Stimulated activated naive CD4-positive, alpha-beta T cell treated with Interleukin-2 at 50 U/mL for 16 hours (primary cell): ENCODE measurements around the gene TMEM91.
"Not testable (repeated sequence)": the region's sequence is repeated elsewhere in the genome, so short reads cannot be mapped to it uniquely, and the experiment has no call there.

Experiments used
- DNase-seq: peaks from one replicate; lab custom pipeline; 2025; lab: John Stamatoyannopoulos, UW

Gene TMEM91

DNA sequence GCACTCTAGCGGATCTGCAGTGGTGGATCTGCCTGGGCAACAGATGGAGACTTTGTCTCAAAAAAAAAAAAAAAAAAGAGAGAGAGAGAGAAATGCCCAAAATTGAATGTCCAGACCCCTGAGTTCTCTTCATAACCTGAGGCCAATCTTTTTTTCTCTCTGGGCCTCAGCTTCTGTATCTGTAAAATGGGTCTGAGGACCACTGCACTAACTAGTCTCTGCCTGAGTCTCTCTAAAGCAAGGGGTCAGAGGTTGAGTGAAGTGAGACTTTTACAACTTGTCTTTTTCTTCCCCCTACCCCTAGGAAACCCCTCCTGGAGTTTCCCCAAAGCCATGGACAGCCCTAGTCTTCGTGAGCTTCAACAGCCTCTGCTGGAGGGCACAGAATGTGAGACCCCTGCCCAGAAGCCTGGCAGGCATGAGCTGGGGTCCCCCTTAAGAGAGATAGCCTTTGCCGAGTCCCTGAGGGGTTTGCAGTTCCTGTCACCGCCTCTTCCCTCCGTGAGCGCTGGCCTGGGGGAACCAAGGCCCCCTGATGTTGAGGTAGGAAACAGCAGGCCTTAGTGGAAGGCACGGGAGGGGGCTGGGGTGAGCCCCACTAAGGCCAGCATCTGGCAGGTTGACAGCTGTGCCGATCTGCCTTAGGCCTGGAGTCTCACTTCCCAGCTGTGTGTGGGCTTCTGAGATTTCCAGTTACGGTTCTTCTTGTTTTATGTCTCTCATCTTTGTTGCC is 1.8 kb downstream of the TMEM91 start:
- DNase-seq = no peak

GRCh38 chr19:41381536-41381935 is 5.2 kb downstream of the TMEM91 start:
- DNase-seq = not testable (repeated sequence)

GRCh38 chr19:41384351-41384750 is 8.0 kb downstream of the TMEM91 start:
- DNase-seq = no peak

DNA sequence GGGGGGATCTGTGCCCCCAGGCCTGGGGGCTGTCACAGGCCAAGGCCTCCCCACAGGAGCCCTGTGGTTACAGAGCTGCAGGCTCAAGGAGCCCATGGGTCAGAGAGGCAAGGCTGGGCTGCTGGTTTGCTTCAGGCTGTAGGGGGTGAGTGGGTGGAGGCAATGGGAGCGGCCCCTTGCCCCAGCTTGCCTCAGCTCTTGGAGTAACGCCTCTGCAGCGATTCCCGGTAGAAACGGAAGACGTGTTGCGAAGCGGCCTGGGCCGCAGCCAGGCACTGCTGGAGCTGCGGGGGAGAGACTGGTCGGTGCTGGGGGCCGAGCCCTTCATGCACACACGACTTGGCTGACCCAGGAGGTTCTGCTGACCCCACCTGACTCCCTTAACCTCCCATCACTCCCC is 10.1 kb downstream of the TMEM91 start:
- DNase-seq = no peak

GRCh38 chr19:41391618-41392017 is 15.3 kb downstream of the TMEM91 start:
- DNase-seq = no peak

- no peak for DNase-seq
Observed at GRCh38 chr19:41392775-41393174, 16.4 kb downstream of the TMEM91 start.

GRCh38 chr19:41395355-41395754 is 19.0 kb downstream of the TMEM91 start:
- no peak for DNase-seq

DNA sequence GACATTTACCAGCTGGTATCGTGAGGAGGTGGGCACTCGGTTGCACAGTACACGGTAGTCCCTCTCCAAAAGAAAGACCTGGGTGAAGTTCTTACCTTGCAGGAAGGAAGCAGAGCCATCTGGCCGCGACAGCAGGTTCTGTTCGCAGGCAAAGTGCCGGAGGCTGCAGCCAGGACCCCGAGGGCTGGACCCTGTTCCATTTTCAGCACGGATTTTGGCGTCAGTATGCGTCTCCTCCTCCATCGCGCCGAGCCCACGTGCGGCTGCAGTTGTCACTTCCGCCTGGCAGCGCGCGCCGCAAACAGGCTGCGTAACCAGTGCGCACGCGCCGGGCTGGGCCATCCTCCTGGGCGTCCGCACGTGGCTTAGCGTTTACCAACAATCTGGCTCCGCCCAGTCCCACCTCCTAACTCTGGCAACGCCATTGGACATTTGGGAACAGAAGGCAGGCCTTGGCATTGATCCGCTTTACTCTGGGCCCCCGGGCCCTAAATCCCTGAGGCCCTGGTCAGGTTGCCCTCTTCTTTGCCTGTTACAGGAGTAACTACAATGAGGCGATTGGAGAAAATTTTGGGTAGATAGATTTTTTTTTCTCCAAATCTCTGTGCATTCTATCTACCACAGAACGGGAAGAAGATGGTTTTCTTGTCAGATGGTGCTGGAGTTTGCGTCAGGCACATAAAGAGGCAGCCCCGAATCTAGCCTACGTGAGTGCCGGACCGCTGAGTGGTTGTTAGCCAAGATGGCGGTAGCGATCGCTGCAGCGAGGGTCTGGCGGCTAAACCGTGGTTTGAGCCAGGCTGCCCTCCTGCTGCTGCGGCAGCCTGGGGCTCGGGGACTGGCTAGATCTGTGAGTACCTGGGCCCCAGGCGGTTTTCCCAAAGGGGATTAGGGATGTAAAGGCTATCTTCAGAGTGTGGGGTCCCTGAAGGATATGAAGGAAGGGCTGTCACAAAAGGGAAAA is 21.0 kb downstream of the TMEM91 start, which contains the start of the genes BCKDHA and EXOSC5:
Gene BCKDHA, plus strand, starts transcription at position 733 of the 964 bp plus-strand sequence. Its CDS starts 10 bp downstream, at position 743.
Gene EXOSC5, minus strand, starts transcription at position 274 of the 964 bp plus-strand sequence. Its CDS starts 31 bp downstream, at position 243.
- DNase-seq = peak; percentile 99

DNA sequence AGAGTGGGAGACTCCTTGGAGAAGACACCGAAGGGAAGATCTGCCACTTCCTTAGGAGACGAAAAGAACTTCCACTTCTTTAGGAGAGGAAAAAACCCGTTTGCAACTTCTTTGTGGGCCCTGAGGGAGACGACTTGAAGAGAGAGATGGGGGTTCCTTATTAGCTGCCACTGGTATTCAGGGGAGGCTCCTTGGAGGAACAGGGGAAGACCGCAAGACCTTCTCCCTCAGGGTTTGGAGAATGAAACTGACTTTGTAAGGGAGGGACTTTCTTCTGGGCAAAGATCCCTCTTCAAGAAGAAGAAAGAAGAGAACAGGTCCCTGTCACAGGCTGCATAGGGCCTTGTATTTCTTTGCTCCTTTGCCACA is 21.7 kb downstream of the TMEM91 start:
- no peak for DNase-seq

DNA sequence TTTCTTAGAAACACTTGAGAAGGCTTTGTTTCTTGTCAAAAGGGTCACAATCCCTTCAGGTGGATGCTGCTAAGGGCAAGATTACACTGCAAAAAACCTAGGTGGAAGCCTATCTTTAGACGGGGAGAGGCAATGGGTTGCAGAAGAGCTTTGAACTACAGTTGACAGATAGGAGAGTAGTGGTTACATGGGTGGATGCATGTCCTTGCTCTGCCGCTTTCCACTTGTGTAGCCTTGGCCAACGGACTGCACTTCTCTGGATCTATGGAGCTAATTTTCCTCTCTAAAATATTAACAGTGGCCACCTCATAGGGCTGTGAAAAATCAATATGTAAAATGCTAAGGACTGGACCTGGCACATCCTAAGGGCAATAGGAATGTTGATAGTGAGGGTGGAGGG is 22.3 kb downstream of the TMEM91 start:
- no peak for DNase-seq

- DNase-seq = no peak
Observed at GRCh38 chr19:41399091-41399490, 22.8 kb downstream of the TMEM91 start.

DNA sequence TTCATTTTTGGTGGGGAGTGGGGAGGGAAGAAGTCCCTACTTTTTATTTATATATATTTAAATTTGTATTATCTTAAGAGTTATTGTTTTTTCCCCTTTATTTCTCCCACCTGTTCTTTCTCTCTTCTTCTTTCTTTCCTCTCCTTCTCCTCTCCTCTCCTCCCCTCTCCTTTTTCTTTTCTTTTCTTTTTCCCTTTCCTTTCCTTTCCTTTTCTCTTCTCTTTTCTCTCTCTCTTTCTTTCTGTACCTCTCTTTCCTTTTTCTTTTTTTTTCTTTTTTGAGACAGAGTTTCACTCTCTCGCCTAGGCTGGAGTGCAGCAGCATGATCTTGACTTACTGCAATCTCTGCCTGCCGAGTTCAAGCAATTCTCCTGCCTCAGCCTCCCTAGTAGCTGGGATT is 23.2 kb downstream of the TMEM91 start:
- DNase-seq = no peak

DNA sequence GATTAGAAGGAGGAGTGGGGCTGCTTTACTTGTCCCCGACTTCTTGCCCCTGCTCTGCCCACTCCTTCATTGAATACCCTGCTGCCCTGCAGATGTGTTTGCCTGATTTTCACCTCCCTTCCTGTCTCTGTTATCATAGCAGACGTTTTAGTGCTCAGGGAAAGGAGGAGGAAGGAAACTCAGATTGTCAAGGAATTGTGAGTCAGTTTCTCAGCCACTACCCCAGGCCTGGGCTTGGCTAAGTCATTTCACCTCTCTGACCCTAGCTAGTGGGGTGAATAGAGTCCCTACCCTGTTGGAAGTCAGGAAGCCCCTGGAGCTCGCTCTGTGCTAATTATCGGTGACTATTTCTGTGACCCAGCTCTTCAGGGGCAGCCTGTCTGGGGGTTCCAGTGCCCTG is 25.1 kb downstream of the TMEM91 start:
- DNase-seq = no peak

- DNase-seq = no peak
Observed at GRCh38 chr19:41402010-41402409, 25.7 kb downstream of the TMEM91 start.

- DNase-seq = no peak
Observed at GRCh38 chr19:41403181-41403970, 27.0 kb downstream of the TMEM91 start.

- no peak for DNase-seq
Observed at GRCh38 chr19:41405776-41406175, 29.4 kb downstream of the TMEM91 start.

DNA sequence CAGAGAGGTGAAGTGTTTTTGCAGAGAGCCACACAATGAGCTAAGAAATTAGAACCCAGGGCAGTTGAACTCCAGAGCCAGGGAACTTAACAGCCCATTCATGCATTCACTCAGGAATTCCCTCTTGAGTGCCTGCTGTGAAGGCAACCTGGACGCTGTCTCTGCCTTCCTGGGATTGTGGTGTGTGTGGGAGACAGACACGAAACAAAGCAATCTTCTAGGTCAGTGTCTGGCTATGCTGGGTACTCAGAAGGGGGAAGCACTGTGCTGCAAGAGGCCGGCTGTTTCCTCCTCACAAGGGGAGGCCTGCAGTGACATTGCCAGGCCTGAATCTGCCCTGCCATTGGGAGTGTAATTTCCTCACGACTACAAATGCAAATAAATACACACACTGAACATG is 30.9 kb downstream of the TMEM91 start:
- DNase-seq = no peak

DNA sequence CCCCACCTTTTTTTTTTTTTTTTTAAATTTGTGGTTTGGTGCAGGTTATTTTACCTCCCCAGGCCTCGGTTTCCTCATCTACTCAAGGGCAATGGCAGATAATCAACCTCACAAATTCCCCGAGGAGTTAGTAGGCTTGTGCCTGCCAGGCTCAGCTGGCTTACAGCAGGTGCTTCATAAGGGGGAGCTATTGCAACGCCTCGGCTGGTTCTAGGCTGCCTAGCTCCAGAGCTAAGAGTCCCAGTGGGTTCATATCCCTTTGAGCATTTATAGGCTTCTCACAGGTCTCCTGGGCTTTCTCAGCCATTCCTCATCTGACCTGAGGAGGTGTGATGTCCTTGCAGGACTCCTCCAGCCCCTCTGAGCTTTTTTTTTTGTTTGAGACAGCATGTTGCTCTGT is 31.9 kb downstream of the TMEM91 start:
- no peak for DNase-seq

DNA sequence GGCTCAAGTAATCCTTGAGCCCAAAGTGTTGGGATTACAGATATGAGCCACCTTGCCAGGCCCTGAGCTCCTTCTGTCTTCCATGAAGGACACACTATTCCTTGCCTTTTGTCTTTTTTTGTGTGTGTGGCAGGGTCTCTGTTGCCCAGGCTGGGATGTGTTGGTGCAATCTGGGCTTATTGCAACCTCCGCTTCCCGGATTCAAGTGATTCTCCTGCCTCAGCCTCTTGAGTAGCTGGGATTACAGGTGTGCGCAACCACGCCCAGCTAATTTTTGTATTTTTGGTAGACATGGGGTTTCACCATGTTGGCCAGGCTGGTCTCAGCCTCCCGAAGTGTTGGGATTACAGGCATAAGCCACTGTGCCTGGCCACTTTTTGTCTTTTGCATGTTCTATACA is 32.5 kb downstream of the TMEM91 start:
- not testable (repeated sequence) for DNase-seq

- no peak for DNase-seq
Observed at GRCh38 chr19:41409288-41409687, 33.0 kb downstream of the TMEM91 start.

GRCh38 chr19:41410336-41411054 is 34.2 kb downstream of the TMEM91 start:
- no peak for DNase-seq
